Measurements from ENCODE around the gene KCNT2. TPM values are rescaled to one million over a fixed set of nuclear protein-coding genes. Genes with fewer than 3 reads are reported as not detected.

The KCNT2 gene
- total and polyA plus RNA-seq, 2 of the 8 experiments (the other 6 are each of a cell fraction or from before 2014, with no cell fraction given) = 2.3 to 10.2 TPM

- H4K91ac ChIP-seq (replicated peaks; ENCODE audit: insufficient read length, low read length) = no peak overlapping the region
- H3K36me3 ChIP-seq (ENCODE audit: control insufficient read depth in 2 of 4, insufficient read depth in 4 of 4, low read length in 3 of 4) = peaks cover 0 to 3% (median 0%) of the 10 kb centered on the region in 4 experiments; a peak in 2 of 8 replicates
- FAIRE-seq (no peak), DNase-seq (ENCODE audit: low read depth in 1 of 2, low spot score in 2 of 2) (no peak)
- H3K27me3 ChIP-seq (replicated peaks in 1 of 4; ENCODE audit: control insufficient read depth in 3 of 4, extremely low read depth in 1 of 4, insufficient read depth in 3 of 4, low read length in 3 of 4) = no peaks in the 10 kb centered on the region
- POLR2A ChIA-PET (ENCODE audit: partially characterized antibody) = interaction anchor here (0.6 to 0.7 kb wide), 2 partner anchors 10 to 37 kb away, joined by 3 to 4 read pairs; no protein-coding TSS in a partner anchor
- H4K20me1 ChIP-seq (replicated peaks in 1 of 2; ENCODE audit: control insufficient read depth in 1 of 2, insufficient read depth in 2 of 2, low read length in 2 of 2) = no peaks in the 10 kb centered on the region
- no peak overlapping the region for H3K14ac ChIP-seq (ENCODE audit: insufficient read length)
- H2BK120ac ChIP-seq (replicated peaks; ENCODE audit: low read depth, low read length) = no peak overlapping the region
- no peak overlapping the region for H2AK5ac ChIP-seq (ENCODE audit: low read depth, low read length)
- no peak overlapping the region for H3K18ac ChIP-seq (ENCODE audit: extremely low read depth, low read length)
- H3K27ac ChIP-seq (ENCODE audit: low read depth, low read length) = no peak overlapping the region
- no peaks in the 10 kb centered on the region for H3K23me2 ChIP-seq (ENCODE audit: low read depth, low read length)
- CTCF ChIA-PET (ENCODE audit: partially characterized antibody) = interaction anchor here (0.7 to 1.4 kb wide), 3 partner anchors 21 to 639 kb away, joined by 3 read pairs; no protein-coding TSS in a partner anchor
- 88% methylated on average over 4 of the region's 4 CpGs; no CpG with 5 or more reads in 1 of the 2 experiments for WGBS, 2 experiments (ENCODE audit: extremely low coverage in 1 of 2, insufficient coverage in 1 of 2, insufficient read length in 1 of 2, insufficient replicate concordance in 2 of 2, low coverage in 1 of 2, low lambda C conversion rate in 2 of 2, missing lambda C conversion rate in 1 of 2)
- H2BK5ac ChIP-seq (ENCODE audit: low read depth, low read length) = no peak overlapping the region
- H3K4me2 ChIP-seq (ENCODE audit: insufficient read depth in 1 of 2, low read depth in 2 of 2, low read length in 2 of 2) = no peak overlapping the region
- no peak overlapping the region for H2BK12ac ChIP-seq (ENCODE audit: low read depth, low read length)
- no peak overlapping the region for H2AFZ ChIP-seq (ENCODE audit: low read length)
- H2BK15ac ChIP-seq (ENCODE audit: low read length) = no peak overlapping the region
- H3K9ac ChIP-seq (replicated peaks in 1 of 4; ENCODE audit: extremely low read depth in 1 of 4, low read depth in 3 of 4, low read length in 3 of 4) = no peak overlapping the region
- no peaks in the 10 kb centered on the region for H3K9me3 ChIP-seq (ENCODE audit: insufficient read depth in 2 of 2, low read depth in 1 of 2, low read length in 1 of 2)
- no peaks in the 10 kb centered on the region for H3K79me2 ChIP-seq (ENCODE audit: control insufficient read depth in 1 of 2, insufficient read depth in 2 of 2, low read length in 2 of 2)
- no peaks in the 10 kb centered on the region for H3K4me1 ChIP-seq (replicated peaks in 1 of 4; ENCODE audit: control insufficient read depth in 3 of 4, insufficient read depth in 4 of 4, low read length in 3 of 4)
- H4K8ac ChIP-seq (ENCODE audit: extremely low read depth, insufficient read depth, low read length) = no peak overlapping the region
- H3K79me1 ChIP-seq (ENCODE audit: low read depth, low read length) = no peaks in the 10 kb centered on the region
- H3K23ac ChIP-seq (ENCODE audit: insufficient read length) = no peak overlapping the region
- no peak overlapping the region for H2BK20ac ChIP-seq (ENCODE audit: low read length)
- no peak overlapping the region for H3K4me3 ChIP-seq (ENCODE audit: extremely low read depth in 1 of 4, insufficient read depth in 2 of 4, low read depth in 3 of 4, low read length in 4 of 4)
- no peak overlapping the region for H3K4ac ChIP-seq (replicated peaks; ENCODE audit: insufficient read length, low read depth, low read length)
- H4K5ac ChIP-seq (ENCODE audit: insufficient read length, low read depth, low read length) = no peak overlapping the region
- H3K56ac ChIP-seq (replicated peaks; ENCODE audit: insufficient read length, low read depth, low read length) = no peak overlapping the region
- TF ChIP-seq EGR1 (IDR thresholded peaks at IDR 0.05; ENCODE audit: borderline replicate concordance, low read depth, low read length) (no peak), KDM4A (IDR thresholded peaks at IDR 0.05; ENCODE audit: low read depth, low read length, severe bottlenecking) (no peak), NANOG (IDR thresholded peaks at IDR 0.05; ENCODE audit: insufficient read depth, low read depth, low read length, poor library complexity, severe bottlenecking) (no peak), SRF (IDR thresholded peaks at IDR 0.05; ENCODE audit: low read depth, low read length) (no peak), MAX (IDR thresholded peaks at IDR 0.05) (no peak), RFX5 (IDR thresholded peaks at IDR 0.05; ENCODE audit: borderline replicate concordance, low read depth, low read length) (no peak), RNF2 (IDR thresholded peaks at IDR 0.05; ENCODE audit: borderline replicate concordance, low read depth, low read length, missing control alignments, poor library complexity, severe bottlenecking) (no peak), HDAC6 (IDR thresholded peaks at IDR 0.05; ENCODE audit: low read depth, low read length) (no peak), TEAD4 (IDR thresholded peaks at IDR 0.05; ENCODE audit: low read depth, low read length) (no peak), CHD1 (IDR thresholded peaks at IDR 0.05; ENCODE audit: low read depth, low read length) (no peak), SP2 (IDR thresholded peaks at IDR 0.05; ENCODE audit: low read length) (no peak), TAF7 (optimal IDR thresholded peaks at IDR 0.05; ENCODE audit: borderline replicate concordance, low read depth, low read length) (no peak), USF2 (IDR thresholded peaks at IDR 0.05; ENCODE audit: low read length) (no peak)
These were observed 214.5 kb downstream of the KCNT2 start for GRCh38 chr1:196393742-196394141.

Data from H1 (cell line).